22Rv1 (cell line): Measurements from ENCODE around the gene EIF4E1B.

Experiments
- H3K27ac ChIP-seq: fragments of 450-650 bp; 2 replicates; pipeline ENCODE4 v1.5.1; 2017
- CTCF ChIP-seq: fragments of 450-650 bp; IDR thresholded peaks from 2 replicates; pipeline ENCODE4 v1.5.1; 2017; ENCODE audit warnings: mild to moderate bottlenecking
- ZFX ChIP-seq: fragments of 450-650 bp; IDR thresholded peaks from 2 replicates; pipeline ENCODE4 v1.6.1; 2017; ENCODE audit warnings: antibody characterized with exemption, borderline replicate concordance

The EIF4E1B gene

GRCh38 chr5:176629317-176629852 lies 1.1 kb upstream of the EIF4E1B start:
- TF ChIP-seq ZFX (no peak), CTCF (no peak)

GRCh38 chr5:176630681-176631222 lies 277 bp downstream of the EIF4E1B start:
- TF ChIP-seq CTCF = no peak
- TF ChIP-seq ZFX = no peak
- no peak overlapping the region for H3K27ac ChIP-seq

More at GRCh38 chr5:176629317-176629852, 1.1 kb upstream of the EIF4E1B start:
- H3K27ac ChIP-seq = no peak overlapping the region

- no peak for TF ChIP-seq CTCF
- TF ChIP-seq ZFX = no peak
- H3K27ac ChIP-seq = no peak overlapping the region
Measured at GRCh38 chr5:176631383-176632200, 1.1 kb downstream of the EIF4E1B start.

- no peak overlapping the region for H3K27ac ChIP-seq
- no peak for TF ChIP-seq CTCF
- no peak for TF ChIP-seq ZFX
Measured at GRCh38 chr5:176632745-176633144, 2.3 kb downstream of the EIF4E1B start.

GRCh38 chr5:176633598-176633997 lies 3.1 kb downstream of the EIF4E1B start:
- TF ChIP-seq CTCF = no peak
- no peak overlapping the region for H3K27ac ChIP-seq

GRCh38 chr5:176636426-176636825 lies 6.0 kb downstream of the EIF4E1B start:
- no peak for TF ChIP-seq CTCF
- no peak for TF ChIP-seq ZFX
- H3K27ac ChIP-seq = no peak overlapping the region

GRCh38 chr5:176637556-176637955 lies 7.1 kb downstream of the EIF4E1B start:
- TF ChIP-seq CTCF = no peak
- no peak for TF ChIP-seq ZFX
- no peak overlapping the region for H3K27ac ChIP-seq
